Neural cell (in vitro differentiated cells): ENCODE data around the gene SSBP4.
A peak's percentile ranks its signal among the peaks of the same experiment; 100 is the strongest.

Experiments
- TAF1 ChIP-seq: IDR thresholded peaks from 2 replicates; pipeline ENCODE4 v1.6.1; 2012; ENCODE audit warnings: low read depth
- TF ChIP-seq, protein P1 (sequence below): fragments of 450-650 bp; IDR thresholded peaks from 2 replicates; pipeline ENCODE4 v1.5.1; 2014; ENCODE audit warnings: antibody characterized with exemption, mild to moderate bottlenecking, moderate library complexity; ENCODE audit not compliant: poor library complexity, severe bottlenecking

DNA sequence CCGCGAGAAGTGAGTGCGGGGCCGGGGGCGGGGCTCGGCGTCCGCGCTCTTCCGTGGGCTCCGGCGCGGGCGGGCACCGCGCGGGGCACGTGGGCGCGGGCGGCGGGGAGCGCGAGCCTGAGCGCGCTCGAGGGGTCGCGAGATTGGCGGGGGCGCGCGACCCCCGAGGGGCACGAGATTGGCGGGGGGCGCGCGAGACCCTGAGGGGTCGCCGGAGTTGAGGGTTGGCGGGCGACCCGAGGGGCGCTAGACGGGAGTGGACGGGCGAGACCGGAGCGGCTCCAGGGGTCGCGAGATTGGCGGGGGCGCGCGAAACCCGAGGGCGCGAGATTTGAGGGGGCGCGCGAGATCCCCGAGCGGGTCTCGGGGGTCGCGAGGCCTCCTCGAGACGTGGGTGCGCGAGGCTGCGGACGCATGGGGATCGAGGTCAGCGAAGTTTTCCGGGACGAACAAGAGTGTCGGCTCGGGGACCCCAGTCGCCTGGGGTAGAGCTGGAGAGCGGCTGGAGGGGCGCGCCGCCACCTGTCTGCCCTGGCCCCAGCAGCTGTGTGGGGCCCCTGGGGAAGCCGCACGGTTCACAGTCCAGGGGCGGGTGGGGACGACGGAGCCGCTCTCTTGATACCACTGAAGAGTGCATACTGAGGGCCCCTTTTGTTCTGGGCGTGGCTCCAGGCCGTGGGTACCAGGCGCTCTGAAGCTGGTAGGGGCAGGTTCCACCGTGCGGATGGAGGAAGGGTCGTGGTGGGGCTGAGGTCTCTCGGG is 682 bp downstream of the SSBP4 start:
- no peak for TF ChIP-seq TAF1
- TF ChIP-seq, protein P1, sequence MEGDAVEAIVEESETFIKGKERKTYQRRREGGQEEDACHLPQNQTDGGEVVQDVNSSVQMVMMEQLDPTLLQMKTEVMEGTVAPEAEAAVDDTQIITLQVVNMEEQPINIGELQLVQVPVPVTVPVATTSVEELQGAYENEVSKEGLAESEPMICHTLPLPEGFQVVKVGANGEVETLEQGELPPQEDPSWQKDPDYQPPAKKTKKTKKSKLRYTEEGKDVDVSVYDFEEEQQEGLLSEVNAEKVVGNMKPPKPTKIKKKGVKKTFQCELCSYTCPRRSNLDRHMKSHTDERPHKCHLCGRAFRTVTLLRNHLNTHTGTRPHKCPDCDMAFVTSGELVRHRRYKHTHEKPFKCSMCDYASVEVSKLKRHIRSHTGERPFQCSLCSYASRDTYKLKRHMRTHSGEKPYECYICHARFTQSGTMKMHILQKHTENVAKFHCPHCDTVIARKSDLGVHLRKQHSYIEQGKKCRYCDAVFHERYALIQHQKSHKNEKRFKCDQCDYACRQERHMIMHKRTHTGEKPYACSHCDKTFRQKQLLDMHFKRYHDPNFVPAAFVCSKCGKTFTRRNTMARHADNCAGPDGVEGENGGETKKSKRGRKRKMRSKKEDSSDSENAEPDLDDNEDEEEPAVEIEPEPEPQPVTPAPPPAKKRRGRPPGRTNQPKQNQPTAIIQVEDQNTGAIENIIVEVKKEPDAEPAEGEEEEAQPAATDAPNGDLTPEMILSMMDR: peak; percentile 14
